H9 (cell line): ENCODE data around the gene DNER. TPM values are rescaled to one million over a fixed set of nuclear protein-coding genes. Genes with fewer than 3 reads are reported as not detected.

Source experiments
- DNase-seq: peaks from one replicate; pipeline ENCODE4 v3.0.0-alpha.2; 2017
- H2AFZ ChIP-seq: one replicate; pipeline ENCODE4 v1.6.1; 2013; ENCODE audit warnings: mild to moderate bottlenecking, low read length, control low read depth, moderate library complexity
- H2AK5ac ChIP-seq: 2 replicates; pipeline ENCODE4 v1.6.1; 2013; ENCODE audit warnings: low read length, control low read depth, mixed read lengths; ENCODE audit not compliant: insufficient read length
- H2BK120ac ChIP-seq: one replicate; pipeline ENCODE4 v1.6.1; 2013; ENCODE audit warnings: low read depth, mild to moderate bottlenecking, low read length, control low read depth, inconsistent platforms; ENCODE audit not compliant: poor library complexity, severe bottlenecking
- H2BK12ac ChIP-seq: 2 replicates; pipeline ENCODE4 v1.6.1; 2013; ENCODE audit warnings: low read length, control low read depth, mixed read lengths, low read depth; ENCODE audit not compliant: insufficient read length
- H2BK15ac ChIP-seq: 2 replicates; pipeline ENCODE4 v1.6.1; 2013; ENCODE audit warnings: low read depth, low read length, control low read depth
- H2BK20ac ChIP-seq: one replicate; pipeline ENCODE4 v1.6.1; 2013; ENCODE audit warnings: low read depth, mild to moderate bottlenecking, low read length, control low read depth, inconsistent platforms; ENCODE audit not compliant: poor library complexity, severe bottlenecking
- H2BK5ac ChIP-seq: 2 replicates; pipeline ENCODE4 v1.6.1; 2013; ENCODE audit warnings: low read length, control low read depth, mixed read lengths; ENCODE audit not compliant: insufficient read length
- H3K14ac ChIP-seq: 2 replicates; pipeline ENCODE4 v1.6.1; 2013; ENCODE audit warnings: low read length, control low read depth; ENCODE audit not compliant: insufficient read depth
- H3K18ac ChIP-seq: 2 replicates; pipeline ENCODE4 v1.6.1; 2013; ENCODE audit warnings: low read depth, mild to moderate bottlenecking, mixed read lengths, low read length, control low read depth; ENCODE audit not compliant: insufficient read length
- H3K23ac ChIP-seq: 2 replicates; pipeline ENCODE4 v1.6.1; 2013; ENCODE audit warnings: low read length, control low read depth, mixed read lengths, low read depth; ENCODE audit not compliant: insufficient read length
- H3K23me2 ChIP-seq: 2 replicates; pipeline ENCODE4 v1.6.1; 2013; ENCODE audit warnings: low read depth, mild to moderate bottlenecking, mixed read lengths, low read length, control low read depth; ENCODE audit not compliant: insufficient read length, poor library complexity, severe bottlenecking
- H3K27ac ChIP-seq: 2 replicates; pipeline ENCODE4 v1.5.1; 2013; ENCODE audit warnings: low read length, control low read depth, mixed read lengths, low read depth; ENCODE audit not compliant: insufficient read length
- H3K27me3 ChIP-seq: 2 replicates; pipeline ENCODE4 v1.6.1; 2013; ENCODE audit warnings: low read length, control low read depth, inconsistent platforms; ENCODE audit not compliant: insufficient read depth
- H3K4ac ChIP-seq: 2 replicates; pipeline ENCODE4 v1.6.1; 2013; ENCODE audit warnings: low read depth, mild to moderate bottlenecking, control low read depth, inconsistent platforms, low read length, moderate library complexity
- H3K4me1 ChIP-seq: 2 replicates; pipeline ENCODE4 v1.6.1; 2013; ENCODE audit warnings: low read length, control low read depth, inconsistent platforms; ENCODE audit not compliant: insufficient read depth
- H3K4me2 ChIP-seq: 2 replicates; pipeline ENCODE4 v1.6.1; 2013; ENCODE audit warnings: low read length, control low read depth, mixed read lengths; ENCODE audit not compliant: insufficient read length, insufficient read depth
- H3K56ac ChIP-seq: 2 replicates; pipeline ENCODE4 v1.6.1; 2013; ENCODE audit warnings: low read depth, mild to moderate bottlenecking, mixed read lengths, low read length, control low read depth; ENCODE audit not compliant: insufficient read length
- H3K79me1 ChIP-seq: 2 replicates; pipeline ENCODE4 v1.6.1; 2013; ENCODE audit warnings: low read depth, mild to moderate bottlenecking, moderate library complexity, low read length, control low read depth, inconsistent platforms; ENCODE audit not compliant: insufficient read depth, poor library complexity, severe bottlenecking
- H3K79me2 ChIP-seq: 2 replicates; pipeline ENCODE4 v1.6.1; 2013; ENCODE audit warnings: low read length, control low read depth, inconsistent platforms; ENCODE audit not compliant: insufficient read depth
- H3K9ac ChIP-seq: 2 replicates; pipeline ENCODE4 v1.6.1; 2013; ENCODE audit warnings: low read length, control low read depth, mixed read lengths; ENCODE audit not compliant: insufficient read length; ENCODE audit errors: extremely low read depth
- H3K9me3 ChIP-seq: one replicate; pipeline ENCODE4 v1.6.1; 2013; ENCODE audit warnings: low read depth, low read length, inconsistent platforms; ENCODE audit not compliant: control insufficient read depth
- H3T11ph ChIP-seq: one replicate; pipeline ENCODE4 v1.6.1; 2013; ENCODE audit warnings: mild to moderate bottlenecking, low read length, control low read depth, inconsistent platforms
- H4K20me1 ChIP-seq: one replicate; pipeline ENCODE4 v1.6.1; 2013; ENCODE audit not compliant: control insufficient read depth, insufficient read length, insufficient read depth
- H4K5ac ChIP-seq: 2 replicates; pipeline ENCODE4 v1.6.1; 2013; ENCODE audit warnings: low read depth, mild to moderate bottlenecking, mixed read lengths, low read length, control low read depth; ENCODE audit not compliant: insufficient read length
- H4K8ac ChIP-seq: replicated peaks from 2 replicates; pipeline ENCODE4 v1.6.1; 2013; ENCODE audit warnings: low read length, control low read depth, mixed read lengths, low read depth; ENCODE audit not compliant: insufficient read length
- H4K91ac ChIP-seq: 2 replicates; pipeline ENCODE4 v1.6.1; 2013; ENCODE audit warnings: low read depth, mild to moderate bottlenecking, moderate library complexity, mixed read lengths, low read length, control low read depth; ENCODE audit not compliant: insufficient read length
- H3K27ac Mint-ChIP-seq, 3 experiments: 2 replicates in 2 of 3; 3 replicates in 1 of 3; pipeline ENCODE4 v1.8.0; 2020 to 2021; ENCODE audit warnings: mixed read lengths in 3 of 3, mild to moderate bottlenecking in 1 of 3, moderate library complexity in 1 of 3
- H3K27me3 Mint-ChIP-seq: 2 replicates; pipeline ENCODE4 v1.8.0; 2021; ENCODE audit warnings: low read depth, mild to moderate bottlenecking, moderate library complexity, mixed read lengths
- H3K36me3 Mint-ChIP-seq, 3 experiments: 2 replicates in 2 of 3; 3 replicates in 1 of 3; pipeline ENCODE4 v1.8.0; 2020 to 2021; ENCODE audit warnings: low read depth in 3 of 3, mixed read lengths in 3 of 3; ENCODE audit not compliant: insufficient read depth in 1 of 3
- H3K4me1 Mint-ChIP-seq, 2 experiments: 2 replicates each; pipeline ENCODE4 v1.8.0; 2020; ENCODE audit warnings: mixed read lengths in 2 of 2
- H3K4me3 Mint-ChIP-seq, 2 experiments: 2 replicates in 1 of 2; 3 replicates in 1 of 2; pipeline ENCODE4 v1.8.0; 2020 to 2021; ENCODE audit warnings: mild to moderate bottlenecking in 2 of 2, mixed read lengths in 2 of 2, moderate library complexity in 1 of 2
- H3K9me3 Mint-ChIP-seq, 2 experiments: 2 replicates in 1 of 2; 3 replicates in 1 of 2; pipeline ENCODE4 v1.8.0; 2020; ENCODE audit warnings: mild to moderate bottlenecking in 2 of 2, mixed read lengths in 2 of 2, moderate library complexity in 1 of 2
- WGBS: extraction: QIAGEN DNeasy Blood & Tissue Kit; methylation state at CpG from one replicate; pipeline ENCODE4 v1.1.7; 2013; ENCODE audit warnings: missing lambda C conversion rate, low lambda C conversion rate, mixed read lengths; ENCODE audit not compliant: insufficient read length; ENCODE audit errors: extremely low coverage; 5-methylcytosine and 5-hydroxymethylcytosine counted together
- total RNA-seq: library from RNA; stranded (reverse); gene quantifications from 2 replicates; pipeline ENCODE4 v1.2.1, GENCODE V29; 2021
- TF ChIP-seq, protein P1 (sequence below): fragments of 200-600 bp; sonication (generic); conservative IDR thresholded peaks from 3 replicates; pipeline ENCODE4 v1.8.0; 2021; ENCODE audit warnings: antibody characterized with exemption, mild to moderate bottlenecking

The DNER gene
- total RNA-seq, 1 experiment from 2014 or later, result 1.0 TPM

DNA sequence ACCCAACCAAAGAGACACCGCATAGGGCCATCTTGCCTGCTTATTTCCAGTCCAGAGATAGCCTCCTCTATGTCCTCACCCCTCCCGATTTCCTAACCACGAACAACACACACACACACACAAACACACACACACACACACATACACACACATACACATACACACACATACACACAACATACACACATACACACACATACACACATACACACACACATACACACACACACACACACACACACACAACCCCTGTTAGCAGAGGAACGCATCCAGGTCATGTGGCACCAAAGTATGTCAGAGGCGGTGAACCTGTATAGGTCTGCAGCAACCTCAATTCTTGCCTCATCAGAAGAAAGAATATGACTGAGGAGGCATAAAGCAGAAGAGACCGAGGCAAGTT, 18.5 kb upstream of the DNER start:
- Histone ChIP-seq H3K27ac (peak overlapping the region; percentile 62), H4K5ac (no peak overlapping the region), H3K4me1 (peaks cover 15% of the 10 kb centered on the region), H4K20me1 (no peaks in the 10 kb centered on the region), H2BK120ac (no peak overlapping the region), H3K4me2 (no peak overlapping the region), H2BK5ac (no peak overlapping the region), H3K9me3 (no peaks in the 10 kb centered on the region), H4K8ac (no peak overlapping the region), H3K23ac (no peak overlapping the region), H3K56ac (no peak overlapping the region), H2AFZ (no peak overlapping the region), H3K18ac (peak overlapping the region; percentile 74), H2BK20ac (no peak overlapping the region), H3T11ph (no peak overlapping the region), H3K79me1 (no peaks in the 10 kb centered on the region), H3K14ac (no peak overlapping the region), H2BK12ac (no peak overlapping the region), H3K23me2 (no peaks in the 10 kb centered on the region), H3K9ac (no peak overlapping the region), H3K4ac (no peak overlapping the region), H4K91ac (peak overlapping the region; percentile 33), H2BK15ac (no peak overlapping the region), H2AK5ac (peak overlapping the region; percentile 86), H3K79me2 (no peaks in the 10 kb centered on the region), H3K27me3 (no peaks in the 10 kb centered on the region)
- Mint-ChIP-seq H3K27me3 (peaks cover 2% of the 10 kb centered on the region; the same call in 1 of the 2 replicates), H3K4me1 (peaks cover 15 to 25% of the 10 kb centered on the region in 2 experiments), H3K4me3 (0 out of 5 replicates have a peak overlapping the region, but pooled peaks of 1 of the 2 experiments have one; percentile 6), H3K27ac (peak overlapping the region in 2 of 3 experiments; percentile 57 to 92; a peak in 2 of 7 replicates), H3K36me3 (peaks cover 7 to 12% (median 11%) of the 10 kb centered on the region in 3 experiments), H3K9me3 (peaks cover 12 to 13% of the 10 kb centered on the region in 2 experiments)
- TF ChIP-seq, protein P1, sequence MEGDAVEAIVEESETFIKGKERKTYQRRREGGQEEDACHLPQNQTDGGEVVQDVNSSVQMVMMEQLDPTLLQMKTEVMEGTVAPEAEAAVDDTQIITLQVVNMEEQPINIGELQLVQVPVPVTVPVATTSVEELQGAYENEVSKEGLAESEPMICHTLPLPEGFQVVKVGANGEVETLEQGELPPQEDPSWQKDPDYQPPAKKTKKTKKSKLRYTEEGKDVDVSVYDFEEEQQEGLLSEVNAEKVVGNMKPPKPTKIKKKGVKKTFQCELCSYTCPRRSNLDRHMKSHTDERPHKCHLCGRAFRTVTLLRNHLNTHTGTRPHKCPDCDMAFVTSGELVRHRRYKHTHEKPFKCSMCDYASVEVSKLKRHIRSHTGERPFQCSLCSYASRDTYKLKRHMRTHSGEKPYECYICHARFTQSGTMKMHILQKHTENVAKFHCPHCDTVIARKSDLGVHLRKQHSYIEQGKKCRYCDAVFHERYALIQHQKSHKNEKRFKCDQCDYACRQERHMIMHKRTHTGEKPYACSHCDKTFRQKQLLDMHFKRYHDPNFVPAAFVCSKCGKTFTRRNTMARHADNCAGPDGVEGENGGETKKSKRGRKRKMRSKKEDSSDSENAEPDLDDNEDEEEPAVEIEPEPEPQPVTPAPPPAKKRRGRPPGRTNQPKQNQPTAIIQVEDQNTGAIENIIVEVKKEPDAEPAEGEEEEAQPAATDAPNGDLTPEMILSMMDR, result no peak
- WGBS, result 100% methylated on average over 1 of the region's 6 CpGs
- DNase-seq, result no peak
